GM15510 (cell line): ENCODE measurements around the gene PIK3R3.

Experiments used
- POLR2A ChIP-seq: IDR thresholded peaks from 3 replicates; pipeline ENCODE4 v1.6.1; 2011; ENCODE audit warnings: borderline replicate concordance; ENCODE audit not compliant: insufficient read length; ENCODE audit errors: extremely low read depth

The PIK3R3 gene

DNA sequence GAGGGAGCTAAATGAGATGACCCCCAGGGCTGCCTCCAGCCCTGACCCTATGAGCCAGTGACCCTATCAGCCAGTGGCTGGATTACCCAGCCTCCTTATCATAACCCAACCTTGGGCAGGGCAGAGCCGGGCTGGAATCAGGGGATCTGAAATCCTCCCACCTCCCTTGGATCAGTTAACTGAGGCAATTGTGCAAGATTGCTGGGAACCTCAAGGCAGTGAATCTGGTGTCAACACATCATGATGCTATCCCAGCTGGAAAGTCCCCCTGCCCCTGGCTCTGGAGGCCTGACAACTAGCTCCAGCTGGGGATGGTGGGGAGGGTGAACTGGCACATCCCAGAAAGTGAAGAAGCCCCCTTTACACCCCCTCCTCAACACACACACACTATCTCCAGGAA, 36.0 kb upstream of the PIK3R3 start:
- TF ChIP-seq POLR2A: no peak

DNA sequence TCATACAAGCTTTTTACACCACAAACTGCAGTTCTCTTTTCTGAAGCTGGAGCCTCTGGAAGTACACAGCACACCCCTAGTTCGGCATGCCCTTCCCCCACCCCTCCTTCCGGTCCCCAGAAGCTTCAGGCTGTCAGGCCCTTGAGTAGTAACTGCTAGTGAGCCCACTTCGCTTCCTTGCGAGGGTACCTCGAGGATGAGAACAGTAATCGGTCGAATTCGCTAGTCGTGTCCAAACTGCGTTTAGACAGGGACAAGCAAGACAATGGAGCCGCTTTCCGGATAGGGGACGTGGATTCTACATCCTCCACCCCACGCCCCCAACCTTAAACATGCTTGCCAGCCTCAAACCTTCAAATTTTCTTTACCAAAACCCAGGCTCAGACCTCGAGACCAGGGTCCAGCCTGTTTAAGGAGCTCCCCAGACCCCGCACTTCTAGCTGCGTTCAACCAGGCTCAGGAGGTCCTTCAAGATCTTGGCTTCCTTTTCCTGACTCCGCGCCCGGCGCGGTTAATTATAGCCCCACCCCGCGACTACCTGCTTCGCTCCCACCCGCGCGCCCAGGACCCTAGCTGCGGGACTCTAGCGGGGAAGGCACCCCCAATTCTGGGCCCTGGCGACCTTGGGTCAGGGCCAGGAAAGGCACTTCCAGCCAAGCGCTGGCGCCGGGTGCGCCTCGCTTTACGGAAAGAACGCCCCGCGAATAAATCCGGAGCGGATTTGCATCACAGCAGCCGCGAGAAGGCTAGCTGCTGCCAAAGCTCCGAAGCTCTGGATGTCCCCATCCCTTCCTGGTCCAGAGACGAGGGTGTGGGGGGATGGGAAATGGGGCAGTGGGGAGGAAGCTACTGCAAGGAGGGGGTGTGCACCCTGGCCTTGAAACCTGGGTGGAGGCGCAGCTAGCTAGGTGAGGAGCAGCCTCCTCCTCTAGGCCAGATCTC, 34.4 kb upstream of the PIK3R3 start:
- no peak for TF ChIP-seq POLR2A

DNA sequence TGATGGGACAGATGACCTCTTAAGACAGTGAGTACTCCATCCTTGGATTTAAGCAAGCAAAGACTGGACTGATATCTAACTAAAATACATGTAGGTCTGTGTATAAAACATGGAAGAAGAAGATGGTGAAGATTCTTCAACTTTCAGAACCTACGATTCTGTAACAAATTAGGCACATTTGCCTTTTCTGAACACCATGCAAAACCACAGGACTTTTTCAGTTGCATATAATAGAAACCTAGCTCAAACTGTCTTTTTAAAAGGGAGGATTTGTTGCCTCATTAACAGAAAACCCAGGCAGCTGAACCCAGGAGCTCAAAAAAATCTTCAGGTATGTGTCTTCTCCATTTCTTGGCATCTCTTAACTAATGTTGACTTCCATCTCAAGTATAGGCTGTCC, 27.8 kb upstream of the PIK3R3 start:
- no peak for TF ChIP-seq POLR2A

DNA sequence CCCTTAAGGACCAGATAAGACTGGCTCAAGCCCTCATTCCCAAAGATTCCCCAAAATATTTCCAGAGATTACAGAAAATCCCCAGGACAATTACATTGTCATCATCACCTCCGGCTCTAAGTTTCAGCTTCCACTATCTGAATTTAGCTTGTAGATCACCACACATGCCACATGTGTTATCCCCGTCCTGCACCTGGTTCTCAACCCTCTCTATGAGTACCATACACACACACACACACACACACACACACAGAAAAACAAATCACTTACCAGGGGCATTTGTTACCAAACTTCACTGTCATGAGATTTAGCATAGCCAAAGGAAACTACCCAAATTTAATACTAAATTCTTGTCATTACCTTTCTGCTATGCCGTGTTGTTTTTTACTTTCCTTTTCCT, 27.1 kb upstream of the PIK3R3 start:
- TF ChIP-seq POLR2A: no peak

DNA sequence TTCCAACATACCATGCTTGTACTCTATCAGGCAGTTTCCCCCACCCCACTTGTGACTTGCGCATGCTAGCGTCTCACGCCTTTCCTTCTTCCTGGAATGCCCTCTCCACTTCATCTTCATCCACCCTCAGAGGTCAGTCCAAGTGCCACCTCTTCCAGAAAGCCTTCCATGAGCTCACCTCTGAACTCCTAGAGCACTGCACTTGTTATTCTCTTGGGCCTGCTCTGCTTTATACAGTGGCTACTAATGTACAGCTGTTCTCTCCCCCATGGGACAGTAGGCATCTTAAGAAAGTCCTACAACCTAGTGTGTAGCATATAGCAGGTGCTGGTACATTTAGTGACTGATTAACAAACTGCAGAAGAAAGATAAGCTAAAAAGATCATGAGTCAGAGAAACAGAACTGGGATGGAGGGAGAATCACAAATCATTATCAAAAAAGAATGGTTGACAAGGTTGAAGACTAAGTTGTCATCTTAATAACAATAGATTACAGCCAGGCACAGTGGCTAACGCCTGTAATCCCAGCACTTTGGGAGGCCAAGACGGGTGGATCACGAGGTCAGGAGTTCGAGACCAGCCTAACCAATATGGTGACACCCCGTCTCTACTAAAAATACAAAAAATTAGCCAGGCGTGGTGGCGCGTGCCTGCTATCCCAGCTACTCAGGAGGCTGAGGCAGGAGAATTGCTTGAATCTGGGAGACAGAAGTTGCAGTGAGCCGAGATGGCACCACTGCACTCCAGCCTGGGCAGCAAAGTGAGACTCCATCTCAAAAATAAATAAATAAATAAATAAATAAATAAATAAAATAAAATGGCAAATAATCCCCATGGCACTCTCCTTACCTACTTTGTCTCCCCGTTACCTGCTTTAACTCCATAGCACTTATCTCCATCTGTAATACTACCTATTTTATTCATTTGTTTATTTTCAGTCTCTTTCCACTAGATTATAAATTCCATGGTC, 26.2 kb upstream of the PIK3R3 start:
- no peak for TF ChIP-seq POLR2A

DNA sequence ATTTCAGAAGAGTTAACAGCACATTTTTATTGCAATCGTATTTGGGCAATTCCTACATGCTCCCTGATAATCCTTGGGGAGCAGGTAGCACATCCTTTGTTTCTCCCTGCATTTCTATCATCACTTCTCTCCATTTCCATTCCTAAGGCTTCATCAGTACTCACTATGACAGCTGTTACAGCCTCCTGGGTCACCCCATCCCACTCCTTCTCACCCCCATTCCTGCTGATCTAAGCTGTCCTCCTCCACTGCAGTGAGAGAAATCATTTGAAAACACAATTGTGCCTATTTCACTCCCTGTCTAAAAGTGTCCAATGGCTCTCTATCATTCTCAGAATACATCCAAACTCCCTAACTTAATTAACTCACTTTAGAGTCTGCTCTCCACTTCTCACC, 25.5 kb upstream of the PIK3R3 start:
- TF ChIP-seq POLR2A: no peak

DNA sequence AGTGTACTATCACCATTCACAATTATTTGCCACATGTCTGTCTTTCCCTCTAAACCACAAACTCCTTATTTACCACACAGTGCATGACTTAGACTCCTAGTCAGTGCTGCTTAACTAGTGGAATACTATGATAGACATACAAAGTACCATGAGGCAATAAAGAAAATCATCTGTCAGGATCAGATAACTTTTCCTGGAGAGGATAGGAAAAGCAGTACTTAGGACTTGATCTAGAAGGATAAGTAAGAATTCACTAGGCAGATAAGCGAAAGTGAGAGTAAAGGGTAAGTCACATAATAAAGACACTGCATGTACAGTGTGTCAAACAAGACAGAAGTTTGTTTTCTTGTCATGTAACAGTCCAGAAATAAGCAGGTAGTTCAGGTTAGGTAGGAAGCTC, 21.3 kb upstream of the PIK3R3 start:
- TF ChIP-seq POLR2A: no peak

DNA sequence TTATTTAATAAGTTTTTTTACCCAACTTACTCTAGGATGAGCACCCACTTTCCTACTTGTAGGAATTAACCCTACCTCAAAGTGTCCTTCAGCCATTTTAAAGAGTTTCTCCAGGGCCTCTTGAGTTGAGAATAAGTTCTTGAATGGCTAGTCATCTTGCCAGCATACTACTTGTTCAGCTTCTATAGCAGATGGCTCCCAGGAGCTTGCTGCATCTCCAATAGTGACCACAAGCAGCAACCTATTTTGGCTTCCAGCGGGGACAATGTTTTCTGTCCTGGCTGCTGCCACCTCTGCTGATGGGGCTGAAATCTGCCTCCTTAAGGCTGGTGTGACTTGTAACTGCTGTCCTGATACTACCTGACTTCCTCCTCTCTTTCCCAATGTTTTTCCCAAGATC, 20.8 kb upstream of the PIK3R3 start:
- TF ChIP-seq POLR2A: no peak

DNA sequence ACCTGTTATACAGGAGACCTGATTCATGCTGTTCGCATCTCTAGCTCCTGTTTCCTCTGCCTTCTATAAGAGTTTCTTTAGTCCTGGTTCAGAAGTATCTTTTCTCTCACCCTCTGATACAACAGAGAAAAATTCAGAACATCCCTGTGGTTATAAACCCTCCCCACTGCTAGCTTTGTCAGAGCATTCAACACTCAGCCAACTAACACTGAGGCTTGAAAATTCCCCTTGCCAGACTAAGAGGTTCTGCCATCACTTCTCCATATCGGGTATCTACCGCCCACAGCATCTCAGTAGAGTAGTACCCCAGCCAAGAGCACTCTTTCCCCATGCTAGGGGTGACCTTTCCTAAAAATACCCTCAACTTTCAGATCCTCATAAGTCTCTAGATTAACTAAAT, 19.6 kb upstream of the PIK3R3 start:
- no peak for TF ChIP-seq POLR2A

DNA sequence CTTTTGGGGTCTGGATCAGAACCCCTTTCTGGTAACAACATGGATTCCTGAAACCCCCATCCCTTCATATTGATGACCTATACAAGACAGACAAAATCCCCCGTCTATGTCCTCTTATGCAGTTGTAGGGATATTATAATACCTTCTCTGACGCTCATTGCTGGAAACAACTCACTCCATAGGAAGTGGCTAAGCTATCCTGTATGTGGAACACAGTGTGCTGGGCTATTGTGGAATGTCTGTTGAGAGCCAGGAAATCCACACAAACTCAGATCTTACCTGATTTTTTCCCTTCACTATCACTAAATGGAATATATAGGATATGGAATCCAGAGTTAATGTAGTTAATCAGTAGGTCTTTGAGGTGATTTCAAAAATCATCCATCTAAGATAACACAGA, 17.7 kb upstream of the PIK3R3 start:
- no peak for TF ChIP-seq POLR2A

DNA sequence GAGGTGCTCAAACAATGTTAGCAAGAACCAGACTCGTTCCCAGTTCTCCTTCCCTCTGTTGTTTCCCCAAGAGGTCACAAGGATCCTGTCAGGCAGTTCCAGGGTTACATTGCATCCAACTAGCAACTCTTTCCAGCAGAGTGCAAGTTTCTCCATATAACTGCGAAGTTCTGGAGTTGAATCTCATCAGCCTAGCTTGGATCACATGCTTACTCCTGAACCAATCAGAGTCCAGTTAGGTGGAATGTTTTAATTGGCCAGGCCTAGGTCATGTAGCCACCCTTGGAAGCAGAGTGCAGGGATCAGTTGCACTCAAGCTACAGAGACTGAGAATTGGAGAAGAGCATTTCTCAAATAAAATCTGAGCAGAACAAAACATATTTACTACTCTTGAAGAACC, 15.9 kb upstream of the PIK3R3 start:
- no peak for TF ChIP-seq POLR2A

DNA sequence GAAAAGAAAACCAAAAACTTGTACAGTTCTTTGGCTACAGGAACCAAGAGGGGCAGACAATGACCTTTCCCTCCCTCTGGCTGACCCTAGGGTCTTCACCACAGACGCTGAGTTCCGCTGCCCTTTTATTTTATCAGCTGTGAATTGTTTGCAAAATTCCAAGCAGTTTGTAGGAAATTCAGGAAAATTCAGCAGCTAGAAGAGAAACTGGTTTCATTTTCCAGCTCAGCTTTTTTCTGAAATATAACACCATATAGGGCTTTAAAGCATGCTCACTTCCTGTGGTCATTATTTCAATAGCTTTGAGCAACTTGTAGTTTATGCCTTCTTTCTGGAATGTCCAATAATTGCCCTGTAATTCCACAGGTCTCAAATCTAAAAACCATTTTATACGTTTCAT, 5.5 kb upstream of the PIK3R3 start:
- no peak for TF ChIP-seq POLR2A

DNA sequence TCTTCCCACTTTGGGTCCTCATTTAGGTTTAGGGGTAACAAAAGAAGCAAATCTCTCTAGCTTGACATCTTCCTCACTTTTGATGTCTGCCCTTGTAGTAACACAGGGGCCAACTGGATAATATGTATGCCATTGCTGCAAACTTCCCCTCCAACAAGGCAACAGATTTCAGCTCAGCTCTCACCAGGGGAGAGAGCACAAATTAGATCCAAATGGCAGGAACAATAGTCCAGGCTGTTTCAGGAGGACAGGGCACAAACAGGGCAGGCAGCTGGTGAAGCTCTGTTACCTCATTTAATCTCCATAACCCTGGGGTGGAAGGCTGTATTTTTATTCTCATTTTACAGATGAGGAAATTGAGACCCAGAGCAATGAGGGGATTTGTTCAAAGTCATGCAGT, 4.3 kb upstream of the PIK3R3 start:
- TF ChIP-seq POLR2A: no peak

DNA sequence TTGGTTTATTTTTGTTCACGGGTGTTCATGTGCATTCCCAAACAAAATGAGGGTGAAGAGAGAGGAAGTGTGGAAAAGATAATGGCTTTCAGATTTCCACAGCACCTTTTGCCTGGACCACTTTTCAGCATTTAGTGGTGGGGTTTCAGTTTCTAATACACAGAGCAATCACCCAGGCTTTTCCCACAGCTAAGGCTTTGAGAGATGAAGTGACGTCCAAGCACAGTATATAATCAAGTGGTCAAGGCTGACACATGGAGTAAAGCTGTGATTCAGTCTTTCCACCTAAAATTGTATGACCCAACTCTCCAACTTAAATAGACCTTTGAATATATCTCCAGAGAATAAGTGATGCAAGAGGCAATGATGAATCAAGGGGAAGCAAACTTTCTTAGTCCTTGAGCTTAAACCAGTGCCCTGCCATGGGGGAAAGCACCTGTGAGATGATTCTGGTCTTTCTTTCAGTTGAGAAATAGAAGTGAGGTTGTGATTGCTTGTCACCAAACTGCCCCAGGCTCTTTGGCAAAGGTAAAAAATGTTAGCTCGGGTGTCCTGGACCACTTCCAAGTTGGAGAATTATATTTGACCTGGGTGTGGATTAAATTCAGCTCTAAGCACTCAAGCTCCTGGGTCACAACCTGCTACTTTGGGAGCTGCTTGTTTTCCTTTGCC, 2.4 kb upstream of the PIK3R3 start:
- TF ChIP-seq POLR2A: no peak
